Smooth muscle cell of the brain vasculature (primary cell): ENCODE results near the gene SELP.
"Not testable (repeated sequence)": the region's sequence is repeated elsewhere in the genome, so short reads cannot be mapped to it uniquely, and the experiment has no call there.

ENCODE experiments used
- DNase-seq: peaks from one replicate; pipeline ENCODE4 v3.0.0-alpha.2; 2012; ENCODE audit warnings: low read depth, low spot score

The SELP gene

GRCh38 chr1:169630006-169630405 is at the start of gene SELP:
Gene SELP (minus strand): TSS chr1:169630124. CDS start chr1:169630074, 50 bp downstream.
- DNase-seq = no peak

GRCh38 chr1:169679692-169680091 is 49.8 kb upstream of the SELP start:
- no peak for DNase-seq

- no peak for DNase-seq
Observed at GRCh38 chr1:169676001-169676400, 46.1 kb upstream of the SELP start.

- DNase-seq = no peak
Observed at GRCh38 chr1:169670836-169671235, 40.9 kb upstream of the SELP start.

GRCh38 chr1:169670244-169670643 is 40.3 kb upstream of the SELP start:
- DNase-seq = not testable (repeated sequence)

- not testable (repeated sequence) for DNase-seq
Observed at GRCh38 chr1:169667699-169668596, 38.0 kb upstream of the SELP start.

- not testable (repeated sequence) for DNase-seq
Observed at GRCh38 chr1:169667227-169667639, 37.3 kb upstream of the SELP start.

- not testable (repeated sequence) for DNase-seq
Observed at GRCh38 chr1:169662680-169663079, 32.8 kb upstream of the SELP start.

GRCh38 chr1:169661066-169661465 is 31.1 kb upstream of the SELP start:
- DNase-seq = not testable (repeated sequence)

GRCh38 chr1:169658777-169659176 is 28.9 kb upstream of the SELP start:
- DNase-seq = not testable (repeated sequence)

- no peak for DNase-seq
Observed at GRCh38 chr1:169653873-169654272, 23.9 kb upstream of the SELP start.

- DNase-seq = no peak
Observed at GRCh38 chr1:169651035-169651434, 21.1 kb upstream of the SELP start.

GRCh38 chr1:169650551-169650950 is 20.6 kb upstream of the SELP start:
- no peak for DNase-seq

- DNase-seq = no peak
Observed at GRCh38 chr1:169648709-169649108, 18.8 kb upstream of the SELP start.

- no peak for DNase-seq
Observed at GRCh38 chr1:169648187-169648586, 18.3 kb upstream of the SELP start.

GRCh38 chr1:169647512-169647911 is 17.6 kb upstream of the SELP start:
- no peak for DNase-seq

GRCh38 chr1:169644297-169644696 is 14.4 kb upstream of the SELP start:
- no peak for DNase-seq

- DNase-seq = no peak
Observed at GRCh38 chr1:169634877-169635276, 5.0 kb upstream of the SELP start.

- DNase-seq = no peak
Observed at GRCh38 chr1:169634145-169634544, 4.2 kb upstream of the SELP start.

GRCh38 chr1:169631249-169631648 is 1.3 kb upstream of the SELP start:
- no peak for DNase-seq

- DNase-seq = no peak
Observed at GRCh38 chr1:169624912-169625311, 5.0 kb downstream of the SELP start.

GRCh38 chr1:169624122-169624521 is 5.8 kb downstream of the SELP start:
- DNase-seq = no peak
